Astrocyte of the cerebellum (primary cell): ENCODE measurements around the gene PTPRN.

Experiments
- DNase-seq: peaks from one replicate; pipeline ENCODE4 v3.0.0-alpha.2; 2011; ENCODE audit warnings: low read depth
- H3K4me3 ChIP-seq: 2 replicates; pipeline ENCODE4 v1.5.1; 2011; ENCODE audit warnings: mild to moderate bottlenecking, low read depth, low read length, moderate library complexity
- CTCF ChIP-seq: IDR thresholded peaks from 2 replicates; pipeline ENCODE4 v1.5.1; 2012; ENCODE audit warnings: low read length, low read depth, moderate library complexity, mild to moderate bottlenecking; ENCODE audit errors: missing control alignments
- in situ Hi-C: cut with HindIII; loops from 2 replicates; pipeline ENCODE4 v1.10.0; 2017; ENCODE audit warnings: low sequenced_read_pairs

Gene PTPRN

GRCh38 chr2:219252570-219252899 lies 56.7 kb downstream of the PTPRN start:
- peak overlapping the region; percentile 37 for H3K4me3 ChIP-seq
- no peak for DNase-seq
- in situ Hi-C loops: no loop called here

GRCh38 chr2:219252084-219252483 lies 57.1 kb downstream of the PTPRN start:
- in situ Hi-C loops: no loop called here
- no peak for TF ChIP-seq CTCF
- DNase-seq: no peak
- no peak overlapping the region for H3K4me3 ChIP-seq

More at GRCh38 chr2:219252570-219252899, 56.7 kb downstream of the PTPRN start:
- TF ChIP-seq CTCF: no peak

DNA sequence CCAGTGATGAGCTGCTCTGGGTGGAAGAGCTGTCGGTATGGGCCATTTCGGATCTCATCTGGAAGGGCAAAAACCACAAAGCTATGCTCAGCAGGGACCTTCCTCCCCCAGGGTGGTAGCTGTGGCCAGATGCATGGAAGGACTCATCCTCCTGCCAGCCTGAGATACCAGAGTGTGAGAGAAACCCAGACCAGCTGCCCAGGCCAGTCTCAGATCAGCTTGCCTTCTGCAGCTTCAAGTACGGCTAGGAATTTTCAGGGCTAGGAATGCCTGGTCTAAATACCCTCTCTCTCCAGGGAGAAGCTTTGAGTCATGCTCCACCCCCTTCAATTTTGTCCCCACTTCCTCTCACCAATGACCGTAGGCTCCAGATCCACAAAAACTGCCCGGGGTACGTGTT lies 57.5 kb downstream of the PTPRN start:
- DNase-seq: no peak
- in situ Hi-C loops: no loop called here
- TF ChIP-seq CTCF: no peak
- H3K4me3 ChIP-seq: no peak overlapping the region

GRCh38 chr2:219250049-219250781 lies 59.0 kb downstream of the PTPRN start:
- no peak overlapping the region for H3K4me3 ChIP-seq
- no peak for DNase-seq
- TF ChIP-seq CTCF: no peak
- in situ Hi-C loops: no loop called here

GRCh38 chr2:219249203-219249980 lies 59.8 kb downstream of the PTPRN start:
- in situ Hi-C loops: loop anchor here (10.0 kb wide), 1 partner anchor 115 kb away; no protein-coding TSS in a partner anchor
- no peak overlapping the region for H3K4me3 ChIP-seq
- no peak for TF ChIP-seq CTCF
- peak; percentile 34 for DNase-seq

GRCh38 chr2:219248845-219249202 lies 60.4 kb downstream of the PTPRN start:
- TF ChIP-seq CTCF: no peak
- in situ Hi-C loops: loop anchor here (10.0 kb wide), 1 partner anchor 116 kb away; no protein-coding TSS in a partner anchor
- DNase-seq: no peak
- H3K4me3 ChIP-seq: no peak overlapping the region
